G401 (cell line): ENCODE results near the gene MORN1. TPM values are rescaled to one million over a fixed set of nuclear protein-coding genes. Genes with fewer than 3 reads are reported as not detected.

Source experiments
- DNase-seq: peaks from one replicate; pipeline ENCODE4 v3.0.0-alpha.2; 2015; ENCODE audit warnings: low spot score
- in situ Hi-C: cut with HindIII; loops from 2 replicates; pipeline ENCODE4 v1.10.0; 2016; ENCODE audit warnings: low sequenced_read_pairs, mixed read lengths
- total RNA-seq: library from RNA; depleted of rRNA; stranded (reverse); fragments of >200 nt; shearing (Covaris generic); gene quantifications from 2 replicates; pipeline ENCODE4 v1.2.3, GENCODE V29; 2014

The MORN1 gene
- total RNA-seq, 1 experiment from 2014 or later, result 29.1 TPM

DNA sequence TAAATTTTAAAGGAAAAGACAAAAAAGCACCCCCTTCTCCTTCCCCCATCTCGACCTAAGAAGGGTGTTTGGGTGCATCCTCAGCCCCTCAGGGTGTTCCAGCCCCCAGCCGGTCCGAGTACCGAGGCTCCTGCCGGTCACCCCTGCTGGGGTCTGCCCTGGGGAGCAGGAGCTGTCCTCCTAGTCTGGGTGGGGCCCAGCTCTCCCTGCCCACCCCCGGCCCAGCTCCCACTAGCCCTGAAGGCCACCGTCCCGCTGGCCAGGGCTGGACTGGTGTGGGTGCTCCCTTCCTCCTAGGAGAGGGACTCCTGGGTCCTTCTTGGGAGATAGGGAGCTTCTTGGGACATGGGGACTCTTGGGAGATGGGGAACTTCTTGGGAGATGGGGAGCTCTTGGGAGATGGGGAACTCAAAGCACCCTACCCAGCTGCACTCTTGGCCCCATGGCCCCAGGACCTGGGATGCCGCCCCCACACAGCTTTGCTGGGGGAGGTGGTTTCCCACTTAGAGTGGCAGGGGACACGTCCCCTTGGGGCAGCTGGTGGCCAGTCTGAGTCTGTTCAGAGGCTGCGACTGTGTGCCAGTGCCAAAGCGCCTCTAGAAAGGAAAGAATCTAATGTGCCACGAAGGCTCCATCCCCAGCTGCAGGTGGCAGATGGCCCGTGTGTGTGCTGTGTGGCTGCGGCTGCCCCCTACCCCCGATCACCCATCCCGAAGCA is 44.5 kb downstream of the MORN1 start:
- in situ Hi-C loops, result loop anchor here (5.0 kb wide), 1 partner anchor 150 kb away; no protein-coding TSS in a partner anchor
- DNase-seq, result no peak

DNA sequence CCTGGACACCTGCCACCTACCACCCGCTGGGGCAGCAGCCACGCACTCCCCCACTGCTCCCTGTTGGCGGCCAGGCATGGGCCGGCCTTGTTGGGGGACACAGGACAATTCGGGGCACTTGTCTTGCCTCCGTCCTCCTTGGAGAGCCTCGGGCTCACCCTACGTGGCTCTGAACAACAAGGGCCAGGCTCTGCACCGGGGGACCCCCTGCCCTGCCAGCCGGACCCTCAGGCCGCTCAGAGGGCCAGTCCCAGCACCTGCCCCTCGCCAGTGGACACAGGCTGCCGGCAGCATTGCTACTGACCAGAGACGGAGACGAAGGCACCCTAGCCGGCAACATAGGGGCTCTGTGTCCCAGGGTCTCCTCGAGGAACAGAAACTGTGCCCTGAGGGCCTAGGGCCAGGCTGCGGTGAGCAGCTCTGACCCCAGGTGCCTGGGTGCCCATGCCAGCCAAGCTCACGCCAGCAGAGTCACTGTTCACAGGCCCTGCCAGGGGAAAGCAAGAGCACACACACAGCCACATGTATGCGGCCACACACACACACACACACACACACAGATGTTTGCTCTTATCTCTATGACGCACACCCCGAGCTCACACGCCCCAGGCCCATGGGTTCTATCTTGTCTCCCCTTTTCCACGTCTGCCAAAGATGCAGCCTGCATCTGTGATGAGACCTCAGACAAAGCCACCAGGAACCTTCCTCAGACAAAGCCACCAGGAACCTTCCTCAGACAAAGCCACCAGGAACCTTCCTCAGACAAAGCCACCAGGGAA is 45.9 kb downstream of the MORN1 start:
- DNase-seq, result no peak
- in situ Hi-C loops, result loop anchor here (5.0 kb wide), 1 partner anchor 148 kb away; no protein-coding TSS in a partner anchor

DNA sequence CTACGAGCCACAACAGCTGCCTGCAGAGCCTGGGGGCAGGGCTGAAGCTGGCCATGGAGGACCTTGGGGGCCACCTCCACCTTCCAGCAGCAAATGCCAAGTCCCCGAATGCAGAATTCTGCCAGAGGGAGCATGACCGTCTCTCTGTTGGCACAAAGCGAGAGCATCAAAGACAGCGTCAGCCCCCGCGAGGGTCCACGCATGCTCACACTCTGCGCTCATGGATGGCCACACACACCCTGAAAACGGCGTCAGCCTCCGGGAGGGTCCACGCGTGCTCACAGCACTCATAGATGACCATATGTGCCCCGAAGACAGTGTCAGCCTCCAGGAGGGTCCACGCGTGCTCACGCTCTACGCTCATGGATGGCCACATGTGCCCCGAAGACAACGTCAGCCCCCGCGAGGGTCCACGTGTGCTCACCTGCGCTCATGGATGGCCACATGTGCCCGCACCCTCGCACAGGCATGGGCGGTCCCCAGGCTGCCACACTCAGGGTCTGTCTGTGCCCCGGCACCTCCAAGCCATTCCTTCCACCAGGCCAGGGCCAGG is 46.5 kb downstream of the MORN1 start:
- in situ Hi-C loops, result loop anchor here (5.0 kb wide), 1 partner anchor 148 kb away; no protein-coding TSS in a partner anchor
- DNase-seq, result no peak

DNA sequence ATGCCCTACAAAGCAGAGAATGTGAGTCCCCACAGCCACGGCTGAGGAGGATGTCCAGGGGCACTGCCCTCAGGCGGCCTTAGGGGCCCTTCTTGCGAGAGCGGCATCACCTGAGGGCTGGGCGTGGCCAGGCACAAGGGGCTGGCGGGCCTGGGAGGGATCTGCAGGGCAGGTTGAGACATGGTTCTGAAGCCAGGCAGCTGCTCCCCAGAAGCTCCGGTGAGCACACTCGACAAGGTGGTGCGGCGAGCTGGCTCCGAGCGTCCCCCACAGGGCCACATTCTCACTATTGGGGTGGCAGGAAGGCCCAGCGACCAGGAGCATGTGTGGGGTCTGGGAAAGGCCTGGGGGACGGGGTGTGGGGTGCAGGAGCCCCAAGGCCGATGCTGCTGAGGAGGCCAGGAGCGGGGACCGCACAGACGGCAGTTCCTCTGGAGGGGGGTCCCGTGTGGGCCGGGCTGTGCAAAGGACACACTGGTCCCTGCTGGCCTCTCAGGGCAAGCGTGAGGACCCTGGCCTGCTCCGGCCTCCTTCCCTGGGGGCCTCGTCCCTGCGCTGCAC is 47.2 kb downstream of the MORN1 start:
- no peak for DNase-seq
- in situ Hi-C loops, result no loop called here

DNA sequence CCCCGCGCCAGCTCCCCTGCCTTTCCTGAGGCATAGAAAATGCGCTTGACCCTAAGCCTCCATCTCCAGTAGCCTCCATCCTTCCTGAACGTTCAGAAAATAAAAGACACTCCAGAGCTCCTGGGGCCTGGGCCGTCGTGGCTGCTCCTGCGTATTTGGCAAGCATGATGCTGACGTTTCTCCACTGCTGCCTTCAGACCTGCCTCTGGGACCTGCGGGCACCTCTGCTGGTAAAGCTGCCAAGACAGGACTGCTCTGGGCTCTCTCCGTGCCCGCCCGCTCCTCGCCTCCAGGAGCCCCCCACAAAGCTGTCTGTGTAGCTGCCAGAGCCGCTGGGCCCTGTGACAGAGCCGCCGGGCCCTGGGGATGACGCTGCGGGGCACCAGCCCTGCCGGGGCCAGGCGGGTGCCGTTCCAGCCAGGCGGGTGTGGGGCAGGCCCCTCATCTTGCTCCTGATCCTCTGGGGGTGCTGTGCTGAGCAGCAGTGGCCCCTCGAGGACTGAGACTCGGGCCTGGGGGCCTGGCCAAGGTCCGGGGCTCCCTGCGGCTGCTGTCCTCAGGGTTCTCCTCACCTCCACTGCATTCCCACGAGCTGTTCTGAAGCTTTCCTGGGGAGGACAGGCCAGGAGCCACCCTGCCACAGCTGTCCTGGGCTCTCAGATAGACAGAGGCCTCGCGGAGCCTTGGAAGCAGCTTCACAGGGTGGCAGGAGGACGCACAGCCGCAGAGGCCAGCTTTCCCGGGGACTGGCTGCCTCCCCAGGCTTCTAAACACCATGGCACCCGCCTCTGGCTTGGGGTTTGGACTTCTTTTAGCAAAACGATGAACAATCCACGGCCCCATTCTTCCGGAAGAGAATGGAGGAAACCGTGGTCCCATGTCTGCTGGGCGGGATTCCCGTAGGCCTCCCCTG is 48.1 kb downstream of the MORN1 start:
- in situ Hi-C loops, result no loop called here
- no peak for DNase-seq

DNA sequence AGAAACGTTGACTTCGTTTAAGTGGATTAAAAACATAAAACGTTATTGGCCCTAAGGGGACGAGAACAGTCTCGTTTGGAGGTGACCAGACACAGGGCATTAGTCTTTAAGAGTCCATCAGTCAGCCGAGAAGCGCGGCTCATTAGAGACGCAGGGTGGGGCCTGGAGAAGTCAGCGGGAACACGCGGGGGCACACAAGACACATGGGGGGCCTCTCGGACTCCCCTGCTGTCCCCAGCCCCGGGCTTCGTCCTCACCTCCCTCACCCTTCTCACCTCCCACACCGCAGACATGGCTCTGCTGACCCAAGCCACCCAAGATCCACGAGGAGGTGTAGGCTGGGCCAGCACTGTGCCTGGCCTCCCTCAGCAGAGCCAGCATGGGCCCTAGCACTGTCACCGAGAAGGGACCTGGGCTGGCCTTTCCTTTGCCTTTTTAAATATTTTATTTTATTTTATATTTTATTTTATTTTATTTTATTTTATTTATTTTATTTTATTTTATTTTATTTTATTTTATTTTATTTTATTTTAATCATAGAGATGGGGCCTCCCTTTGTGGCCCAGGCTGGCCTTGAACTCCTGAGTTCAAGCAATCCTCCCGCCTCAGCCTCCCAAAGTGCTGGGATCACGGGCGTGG is 48.9 kb downstream of the MORN1 start:
- DNase-seq, result no peak
- in situ Hi-C loops, result no loop called here

DNA sequence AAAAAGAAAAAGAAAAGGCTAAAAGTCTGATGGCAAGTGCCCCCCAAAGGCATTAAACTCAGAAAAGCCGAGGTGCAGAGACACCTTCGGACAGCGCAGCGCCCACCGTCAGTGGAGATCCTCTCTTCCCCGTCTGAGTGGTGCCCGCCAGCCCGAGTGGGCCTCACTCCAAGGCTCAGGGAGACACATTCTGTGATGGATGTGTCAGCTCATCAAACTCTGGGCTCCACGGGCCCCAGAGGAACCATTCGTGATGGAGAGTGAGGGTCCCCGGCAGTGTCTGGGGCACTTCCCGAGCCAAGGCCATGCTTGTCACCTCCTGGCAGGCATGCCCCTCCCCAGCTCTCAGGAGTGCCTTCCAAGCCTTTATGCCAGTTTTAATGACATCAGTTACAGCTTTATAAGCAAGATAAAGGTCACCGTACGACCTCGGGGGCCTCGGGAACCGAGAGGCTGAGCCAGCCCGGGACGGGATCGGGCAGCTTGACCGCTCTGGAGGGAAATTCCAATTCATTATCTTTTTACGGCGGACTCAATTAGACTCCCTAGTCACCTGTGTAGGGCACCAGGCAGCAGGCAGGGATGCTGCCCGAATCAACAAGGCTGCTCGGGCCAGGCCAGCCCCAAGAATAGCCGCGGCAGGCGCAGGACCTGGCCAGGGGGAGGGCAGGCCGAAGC is 49.5 kb downstream of the MORN1 start:
- DNase-seq, result no peak
- in situ Hi-C loops, result no loop called here

DNA sequence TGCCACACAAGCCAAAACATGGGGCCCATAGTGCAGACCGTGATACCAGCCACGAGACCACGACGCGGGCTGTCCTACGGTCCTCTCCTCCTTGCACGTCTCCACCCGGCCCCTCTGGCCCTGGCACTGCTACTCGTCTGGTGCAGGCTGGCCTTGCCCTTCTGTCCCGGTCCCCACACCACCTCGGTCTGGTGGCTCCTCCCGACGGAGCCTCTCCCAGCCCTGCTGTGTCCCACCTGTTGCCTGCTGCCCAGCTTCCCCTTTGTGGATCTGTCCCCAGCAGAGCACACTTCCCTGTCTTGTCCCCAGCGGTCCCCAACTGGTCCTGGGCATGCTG is 50.5 kb downstream of the MORN1 start:
- in situ Hi-C loops, result no loop called here
- DNase-seq, result no peak

DNA sequence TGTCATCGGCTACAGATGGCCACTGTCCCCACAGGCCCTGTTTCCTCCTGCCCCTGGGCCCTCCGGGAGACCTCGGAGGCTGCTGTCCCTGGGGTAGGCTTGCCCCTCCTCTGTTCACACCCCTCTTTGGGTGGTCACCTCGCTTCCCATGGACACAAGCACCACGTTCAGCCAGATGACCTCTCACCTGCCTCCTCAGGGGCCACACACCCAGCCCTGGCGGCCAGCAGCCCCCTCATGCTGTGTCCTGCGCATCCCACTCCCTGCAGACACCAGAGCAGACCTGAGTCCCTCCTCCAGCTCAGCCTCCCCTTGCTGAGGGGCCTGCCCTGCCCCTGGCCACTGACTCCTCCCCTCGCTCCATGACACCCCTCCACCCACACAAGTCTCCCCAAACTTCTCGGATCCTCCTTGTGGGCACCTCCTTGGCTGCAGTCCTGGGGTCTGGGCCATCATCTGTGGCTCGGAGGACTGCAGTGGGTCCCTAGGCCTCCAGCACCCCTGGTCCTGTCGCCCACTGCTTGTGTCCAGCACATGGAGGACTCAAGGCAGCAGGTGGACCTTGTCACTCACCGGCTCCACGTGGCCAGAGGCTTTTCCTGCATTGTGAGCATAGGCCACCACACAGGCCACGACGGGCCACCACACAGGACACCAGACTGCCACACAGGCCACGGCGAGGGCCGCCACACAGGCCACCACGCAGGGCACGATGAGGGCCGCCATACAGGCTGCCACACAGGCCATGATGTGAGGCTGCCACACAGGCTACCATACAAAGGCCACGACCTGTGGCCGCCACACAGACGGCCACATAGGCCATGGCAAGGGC is 51.1 kb downstream of the MORN1 start:
- DNase-seq, result no peak
- in situ Hi-C loops, result no loop called here

DNA sequence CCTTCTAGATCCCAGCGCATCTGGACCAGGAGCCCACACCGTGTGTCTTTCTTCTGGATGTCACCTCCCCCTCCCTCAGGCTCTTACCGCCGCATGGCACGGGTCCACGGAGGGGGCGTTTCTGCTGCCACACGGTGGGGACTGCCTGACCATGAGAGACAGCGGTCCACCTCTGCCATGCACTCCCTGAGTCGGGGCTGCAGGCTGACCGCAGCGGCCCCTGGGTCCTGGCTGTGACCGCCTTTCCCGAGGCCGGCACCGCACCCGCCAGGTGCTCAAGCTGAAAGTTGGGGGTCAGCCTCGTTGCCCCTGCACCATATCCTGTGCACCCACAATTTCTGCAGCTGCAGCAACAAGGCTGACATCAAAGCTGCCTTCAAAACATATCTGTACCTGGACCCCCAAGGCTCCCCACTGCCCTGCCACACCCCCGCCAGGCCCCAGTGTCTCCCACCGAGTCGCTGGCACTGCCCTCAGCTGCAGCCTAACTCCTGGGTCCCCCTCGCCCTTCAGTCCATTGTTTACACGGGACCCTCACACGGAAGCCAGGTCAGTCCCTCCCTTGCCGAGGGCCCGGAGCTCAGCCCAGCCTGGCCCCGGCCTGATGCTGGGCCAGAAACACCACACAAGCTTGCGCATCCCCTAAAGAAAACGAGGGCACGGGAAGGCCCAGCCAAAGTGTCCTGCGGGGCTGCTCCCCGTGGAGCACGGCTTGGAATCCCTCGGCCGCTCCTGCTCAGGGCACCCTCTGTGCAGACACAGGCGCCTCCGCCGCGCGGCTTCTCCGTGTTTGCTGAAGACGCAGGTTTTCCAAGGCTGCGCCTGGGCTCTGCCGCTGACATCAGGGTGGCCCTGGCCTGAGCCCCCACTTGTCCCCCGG is 51.9 kb downstream of the MORN1 start:
- DNase-seq, result no peak
- in situ Hi-C loops, result no loop called here

DNA sequence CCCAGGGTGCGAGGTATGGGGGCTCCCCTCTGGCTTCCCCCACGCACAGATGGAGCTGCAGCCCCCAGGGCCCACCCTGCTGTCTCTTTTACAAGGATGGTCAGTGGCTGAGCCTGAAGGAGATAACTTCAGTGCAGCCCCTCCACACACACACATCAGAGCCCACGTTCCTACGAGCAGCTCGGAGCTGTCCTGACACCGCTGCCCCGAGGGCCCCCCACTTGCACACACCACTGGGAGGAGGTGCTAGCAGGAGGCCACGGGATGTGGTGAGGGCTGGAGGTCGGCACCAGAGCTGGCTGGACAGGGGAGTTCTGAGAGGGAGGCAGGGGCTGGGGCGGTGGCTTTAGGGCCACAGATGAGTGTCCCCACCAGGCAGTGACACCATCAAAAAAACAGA is 53.9 kb downstream of the MORN1 start:
- DNase-seq, result no peak
- in situ Hi-C loops, result no loop called here

DNA sequence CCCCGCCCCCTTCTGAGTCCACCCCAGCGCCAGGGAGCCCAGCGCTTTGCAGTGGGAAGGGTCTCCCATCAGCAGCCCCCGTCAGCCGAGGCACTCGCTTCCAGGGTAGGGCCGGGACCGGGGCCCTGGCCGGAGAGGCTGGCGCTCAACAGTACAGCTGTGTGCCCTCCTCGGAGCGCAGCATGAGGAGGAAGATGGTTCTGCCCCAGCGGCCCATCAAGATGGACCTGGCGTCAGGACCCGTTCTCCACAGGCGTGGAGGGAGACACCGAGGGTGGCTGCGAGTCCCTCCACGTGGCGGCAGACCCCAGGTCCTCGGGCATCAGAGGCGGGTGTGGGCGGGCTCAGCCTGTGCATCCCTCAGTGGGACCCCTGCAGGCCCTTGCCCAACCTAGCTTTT is 54.3 kb downstream of the MORN1 start:
- in situ Hi-C loops, result no loop called here
- no peak for DNase-seq

DNA sequence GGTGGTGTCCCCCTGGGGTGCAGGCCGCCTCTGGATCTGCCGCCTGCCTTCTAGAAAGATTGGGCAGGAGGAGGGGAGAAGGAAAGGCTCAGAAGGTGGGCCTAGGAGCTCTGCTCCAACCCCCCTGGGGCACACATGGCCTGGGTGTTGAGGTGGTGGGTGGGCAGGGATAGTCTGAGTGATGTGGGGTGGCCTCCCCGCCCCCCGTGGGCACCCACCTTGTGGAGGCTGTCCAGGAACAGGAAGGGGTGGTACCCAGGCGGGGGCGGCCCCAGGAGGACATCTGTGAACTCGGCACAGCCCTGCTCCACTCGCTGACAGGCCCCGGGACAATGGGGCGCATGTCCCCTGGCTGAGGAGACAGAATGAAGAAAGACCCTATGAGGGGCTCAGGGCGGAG is 54.9 kb downstream of the MORN1 start:
- in situ Hi-C loops, result no loop called here
- DNase-seq, result no peak

DNA sequence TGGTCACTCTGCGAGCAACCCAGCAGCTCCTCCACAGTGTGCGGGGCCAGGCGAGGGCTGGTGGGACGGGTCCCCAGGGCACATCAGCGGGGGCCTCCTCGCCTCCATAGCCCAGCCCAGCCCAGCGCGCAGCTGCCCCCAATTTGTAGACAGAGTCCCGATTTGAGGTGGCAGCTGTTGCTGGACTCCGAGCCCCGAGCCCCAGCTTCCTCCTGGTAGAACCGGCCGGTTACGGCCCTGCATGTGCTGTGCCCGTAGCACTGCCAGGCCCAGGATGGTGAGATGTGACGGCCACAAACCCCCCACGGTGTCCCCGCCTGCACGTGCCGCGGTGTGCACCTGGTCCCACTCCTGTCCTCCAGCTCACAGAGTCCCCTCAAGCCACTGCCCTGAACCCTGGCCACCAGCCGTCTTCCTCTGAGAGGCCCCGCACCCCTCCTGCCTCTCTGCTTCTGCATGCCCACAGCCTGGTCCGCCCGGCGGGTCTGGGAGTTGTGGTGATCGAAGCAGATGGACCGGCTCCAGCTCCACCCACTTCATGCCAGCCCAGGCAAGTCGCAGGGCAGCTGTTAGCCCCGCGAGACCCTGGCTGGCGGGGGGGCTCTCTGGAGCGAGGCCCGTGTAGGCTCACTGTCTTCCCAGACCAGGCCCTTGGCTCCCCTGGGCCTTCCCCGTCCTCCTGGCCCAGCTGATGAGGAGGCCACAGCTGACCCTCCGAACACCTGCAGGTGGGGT is 55.5 kb downstream of the MORN1 start:
- no peak for DNase-seq
- in situ Hi-C loops, result no loop called here

DNA sequence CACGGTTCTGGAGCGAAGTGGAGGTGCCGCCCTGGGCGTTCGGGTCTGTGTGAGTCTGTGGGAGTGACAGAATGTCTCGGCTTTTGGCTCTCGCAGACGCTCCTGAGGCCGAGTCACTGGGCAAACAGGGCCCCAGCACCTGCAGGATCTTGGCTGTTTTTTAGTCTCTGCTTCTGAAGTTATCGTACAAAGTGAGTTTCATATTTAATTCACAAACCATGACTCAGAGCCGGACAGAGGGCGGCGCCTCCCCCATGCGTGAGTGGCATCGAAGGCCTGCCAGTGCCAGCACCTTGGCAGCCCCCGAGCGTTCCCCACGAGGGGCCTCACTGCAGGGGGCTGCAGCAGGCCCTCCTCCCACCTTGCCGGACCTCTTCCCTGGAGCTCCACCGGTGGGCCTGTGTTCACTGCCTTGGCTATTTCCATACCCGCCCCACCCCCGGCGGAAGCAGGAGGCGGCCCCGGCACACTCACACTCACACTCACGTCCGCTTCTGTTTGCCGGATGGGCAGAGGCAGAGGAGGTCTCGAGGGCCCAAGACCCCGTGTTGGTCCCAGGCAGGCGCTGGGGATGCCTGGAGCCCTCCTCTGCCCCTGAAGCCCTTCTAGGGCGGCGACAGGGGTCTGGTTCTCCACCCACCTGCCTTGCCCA is 56.3 kb downstream of the MORN1 start:
- DNase-seq, result no peak
- in situ Hi-C loops, result no loop called here
